Glutamatergic neuron (in vitro differentiated cells): ENCODE data around the gene CDC73. TPM values are rescaled to one million over a fixed set of nuclear protein-coding genes. Genes with fewer than 3 reads are reported as not detected.

Experiments used
- DNase-seq: peaks from one replicate; pipeline ENCODE4 v3.0.0; 2022
- H3K27ac Mint-ChIP-seq: one replicate; pipeline ENCODE4 v1.8.0; 2020; ENCODE audit warnings: mild to moderate bottlenecking, mixed read lengths, inconsistent platforms; ENCODE audit not compliant: unreplicated experiment
- H3K27me3 Mint-ChIP-seq: one replicate; pipeline ENCODE4 v1.8.0; 2020; ENCODE audit warnings: mild to moderate bottlenecking, moderate library complexity, mixed read lengths, inconsistent platforms; ENCODE audit not compliant: unreplicated experiment
- H3K36me3 Mint-ChIP-seq: one replicate; pipeline ENCODE4 v1.8.0; 2020; ENCODE audit warnings: mild to moderate bottlenecking, mixed read lengths, inconsistent platforms; ENCODE audit not compliant: unreplicated experiment
- H3K4me1 Mint-ChIP-seq: one replicate; pipeline ENCODE4 v1.8.0; 2020; ENCODE audit warnings: mild to moderate bottlenecking, low read depth, mixed read lengths, inconsistent platforms; ENCODE audit not compliant: unreplicated experiment
- H3K4me3 Mint-ChIP-seq: one replicate; pipeline ENCODE4 v1.8.0; 2020; ENCODE audit warnings: mild to moderate bottlenecking, mixed read lengths, inconsistent platforms; ENCODE audit not compliant: unreplicated experiment
- H3K9me3 Mint-ChIP-seq: one replicate; pipeline ENCODE4 v1.8.0; 2020; ENCODE audit warnings: mild to moderate bottlenecking, moderate library complexity, mixed read lengths, inconsistent platforms; ENCODE audit not compliant: unreplicated experiment
- CTCF ChIP-seq: fragments of 200-600 bp; sonication (generic); IDR thresholded peaks from one replicate; pipeline ENCODE4 v1.5.0; 2021; ENCODE audit not compliant: partially characterized antibody, unreplicated experiment
- long read RNA-seq: library from polyadenylated mRNA; unstranded; transcript quantifications from one replicate; pipeline ENCODE4 v2.0.0, GENCODE V29; 2020; ENCODE audit not compliant: unreplicated experiment
- total RNA-seq: library from RNA; stranded (reverse); fragmentation: NEBNext Ultra II Directional; extraction: Animal tissue kit (Norgen Biotek cat#: 25700); gene quantifications from one replicate; pipeline ENCODE4 v1.2.1, GENCODE V29; 2021; ENCODE audit not compliant: unreplicated experiment

Gene CDC73
- total RNA-seq, result 40.0 TPM
- long read RNA-seq, full-length matches to known transcripts, result 5 of 14 reads
- long read RNA-seq, partial matches to known transcripts, result 5 of 14 reads
- long read RNA-seq, other reads (novel, unspliced or antisense), result 4 of 14 reads

GRCh38 chr1:193121616-193122593, at the start of gene CDC73:
Gene CDC73, plus strand, starts transcription at chr1:193122031. Its CDS starts 170 bp downstream, at chr1:193122201.
- H3K27me3 Mint-ChIP-seq, result peaks cover 12% of the 10 kb centered on the region
- peaks cover 2% of the 10 kb centered on the region for H3K9me3 Mint-ChIP-seq
- peak; percentile 98 for TF ChIP-seq CTCF
- DNase-seq, result peak; percentile 99
- H3K4me3 Mint-ChIP-seq, result peak within 1 kb of the TSS; percentile 98
- no peaks in the 10 kb centered on the region for H3K36me3 Mint-ChIP-seq
- H3K27ac Mint-ChIP-seq, result peak within 1 kb of the TSS; percentile 97
- H3K4me1 Mint-ChIP-seq, result peaks cover 4% of the 10 kb centered on the region

GRCh38 chr1:193077991-193078390, 43.8 kb upstream of the CDC73 start:
- peaks cover 2% of the 10 kb centered on the region for H3K9me3 Mint-ChIP-seq
- DNase-seq, result no peak
- no peak overlapping the region for H3K4me3 Mint-ChIP-seq
- H3K4me1 Mint-ChIP-seq, result no peaks in the 10 kb centered on the region
- H3K27ac Mint-ChIP-seq, result no peak overlapping the region
- H3K36me3 Mint-ChIP-seq, result peaks cover 13% of the 10 kb centered on the region
- H3K27me3 Mint-ChIP-seq, result no peaks in the 10 kb centered on the region
- no peak for TF ChIP-seq CTCF

DNA sequence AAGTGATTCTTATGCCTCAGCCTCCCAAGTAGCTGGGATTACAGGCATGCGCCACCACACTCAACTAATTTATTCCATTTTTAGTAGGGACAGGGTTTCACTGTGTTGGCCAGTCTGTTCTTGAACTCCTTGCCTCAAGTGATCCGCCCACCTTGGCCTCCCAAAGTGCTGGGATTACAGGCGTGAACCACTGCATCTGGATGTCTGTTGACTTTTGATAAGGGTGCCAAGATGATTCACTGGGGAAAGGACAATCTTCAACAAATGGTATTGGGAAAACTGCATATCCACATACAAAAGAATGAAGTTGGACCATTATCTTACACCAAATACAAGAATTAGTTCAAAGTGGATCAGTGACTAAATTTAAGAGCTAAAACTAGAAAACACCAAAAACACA, 42.6 kb upstream of the CDC73 start:
- Mint-ChIP-seq H3K27me3 (no peaks in the 10 kb centered on the region), H3K4me1 (no peaks in the 10 kb centered on the region), H3K9me3 (peaks cover 2% of the 10 kb centered on the region), H3K36me3 (peaks cover 13% of the 10 kb centered on the region), H3K27ac (no peak overlapping the region), H3K4me3 (no peak overlapping the region)
- no peak for TF ChIP-seq CTCF
- no peak for DNase-seq

- H3K27me3 Mint-ChIP-seq, result no peaks in the 10 kb centered on the region
- H3K4me1 Mint-ChIP-seq, result no peaks in the 10 kb centered on the region
- DNase-seq, result no peak
- no peaks in the 10 kb centered on the region for H3K9me3 Mint-ChIP-seq
- no peak overlapping the region for H3K4me3 Mint-ChIP-seq
- no peaks in the 10 kb centered on the region for H3K36me3 Mint-ChIP-seq
- TF ChIP-seq CTCF, result no peak
- H3K27ac Mint-ChIP-seq, result no peak overlapping the region
Measured at GRCh38 chr1:193083365-193084088, 38.3 kb upstream of the CDC73 start.
